ENCODE data around the gene GTF2F2.

The GTF2F2 gene

GRCh38 chr13:45333251-45333976, 213.1 kb downstream of the GTF2F2 start:
- Mint-ChIP-seq H3K4me3 (no peak overlapping the region), H3K4me1 (peaks cover 47% of the 10 kb centered on the region), H3K27me3 (no peaks in the 10 kb centered on the region), H3K9me3 (no peaks in the 10 kb centered on the region), H3K36me3 (peaks cover 24% of the 10 kb centered on the region), H3K27ac (peak overlapping the region; percentile 59)
- DNase-seq (ENCODE audit: low spot score in 2 of 2) (no peak), ATAC-seq (ENCODE audit: low read depth) (peak; percentile 11)

All from memory B cell (primary cell).